Measurements from ENCODE around the gene PPP1R27. TPM values are rescaled to one million over a fixed set of nuclear protein-coding genes. Genes with fewer than 3 reads are reported as not detected.

Gene PPP1R27
- total and polyA plus RNA-seq, 9 of the 15 experiments (the other 6 are each of a cell fraction or from before 2014, with no cell fraction given), result 0.29 to 6.9 (median 1.5) TPM; not detected in 2

DNA sequence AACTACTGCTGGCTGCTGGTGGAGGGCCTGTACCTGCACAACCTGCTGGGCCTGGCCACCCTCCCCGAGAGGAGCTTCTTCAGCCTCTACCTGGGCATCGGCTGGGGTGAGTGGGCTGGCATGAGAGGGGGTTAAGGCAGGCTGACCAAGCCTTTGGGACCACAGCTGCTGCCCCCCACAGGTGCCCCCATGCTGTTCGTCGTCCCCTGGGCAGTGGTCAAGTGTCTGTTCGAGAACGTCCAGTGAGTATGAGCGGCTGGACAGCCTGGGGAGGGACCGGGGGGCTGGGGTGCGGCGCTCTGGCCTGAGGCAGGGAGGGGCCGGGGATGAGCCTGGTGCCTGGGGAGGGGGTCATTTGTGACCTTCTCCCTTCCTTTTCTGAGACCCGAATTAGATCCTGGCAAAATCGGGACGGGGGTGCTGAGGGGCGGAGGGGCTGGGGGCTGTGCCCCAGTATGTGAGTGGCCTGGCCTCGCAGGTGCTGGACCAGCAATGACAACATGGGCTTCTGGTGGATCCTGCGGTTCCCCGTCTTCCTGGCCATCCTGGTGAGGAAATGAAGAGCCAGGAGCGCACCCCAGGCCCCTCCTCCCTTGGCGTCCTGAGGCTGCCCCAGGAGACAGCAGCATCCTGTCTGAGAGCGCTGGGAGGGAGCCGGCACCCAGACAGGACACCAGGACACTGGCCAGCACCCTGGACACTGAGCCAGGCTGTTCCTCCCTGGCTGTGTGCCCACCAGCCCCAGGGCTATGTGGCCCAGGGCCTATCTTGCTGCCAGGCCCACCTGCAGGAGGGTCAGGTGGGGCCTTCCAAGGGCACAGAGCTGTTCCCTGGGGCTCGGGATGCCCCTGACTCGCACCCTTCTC is 22.9 kb downstream of the PPP1R27 start:
- DNase-seq (ENCODE audit: extremely low read depth in 1 of 4, low spot score in 3 of 4), result no peak
- TF ChIP-seq ADNP (tag; IDR thresholded peaks at IDR 0.05) (no peak), ZNF584 (CRISPR knock-in tag; IDR thresholded peaks at IDR 0.05; ENCODE audit: low read depth) (no peak), DDX20 (tag; IDR thresholded peaks at IDR 0.05; ENCODE audit: low read depth) (no peak), JUND (IDR thresholded peaks at IDR 0.05; ENCODE audit: borderline replicate concordance, low read depth, low read length) (no peak), JUND (tag; IDR thresholded peaks at IDR 0.05; ENCODE audit: borderline replicate concordance, low read depth, low read length) (no peak)
- TF ChIP-seq, protein P1, sequence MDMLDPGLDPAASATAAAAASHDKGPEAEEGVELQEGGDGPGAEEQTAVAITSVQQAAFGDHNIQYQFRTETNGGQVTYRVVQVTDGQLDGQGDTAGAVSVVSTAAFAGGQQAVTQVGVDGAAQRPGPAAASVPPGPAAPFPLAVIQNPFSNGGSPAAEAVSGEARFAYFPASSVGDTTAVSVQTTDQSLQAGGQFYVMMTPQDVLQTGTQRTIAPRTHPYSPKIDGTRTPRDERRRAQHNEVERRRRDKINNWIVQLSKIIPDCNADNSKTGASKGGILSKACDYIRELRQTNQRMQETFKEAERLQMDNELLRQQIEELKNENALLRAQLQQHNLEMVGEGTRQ (CRISPR knock-in tag; IDR thresholded peaks at IDR 0.05), result peak; percentile 4; the same call in 1 of the 2 replicates
- Histone ChIP-seq H3K27ac (ENCODE audit: extremely low read depth, low read depth, low read length) (no peak overlapping the region), H3K9me1 (ENCODE audit: control insufficient read depth, insufficient read depth, low read length) (peaks cover 2% of the 10 kb centered on the region), H3K36me3 (ENCODE audit: control insufficient read depth, insufficient read depth, low read length) (no peaks in the 10 kb centered on the region), H3K4me3 (no peak overlapping the region), H3K9ac (ENCODE audit: insufficient read depth in 1 of 2, low read depth in 2 of 2, low read length in 2 of 2) (peak overlapping the region in 1 of 2 experiments; percentile 9; a peak in 1 of 4 replicates), H3K27me3 (ENCODE audit: control insufficient read depth in 2 of 2, insufficient read depth in 2 of 2, low read length in 2 of 2) (peaks cover 9 to 54% of the 10 kb centered on the region in 2 experiments; a peak in 4 of 5 replicates), H3K79me2 (ENCODE audit: control insufficient read depth, insufficient read depth, low read length) (no peaks in the 10 kb centered on the region), H3K4me1 (replicated peaks in 1 of 2; ENCODE audit: control insufficient read depth in 2 of 2, insufficient read depth in 2 of 2, low read length in 2 of 2) (peaks cover 0 to 79% of the 10 kb centered on the region in 2 experiments; a peak in 3 of 5 replicates), H4K20me1 (replicated peaks; ENCODE audit: control insufficient read depth, insufficient read depth, low read length) (peaks cover 8% of the 10 kb centered on the region), H2AFZ (ENCODE audit: low read depth, low read length) (no peak overlapping the region), H3K9me3 (replicated peaks; ENCODE audit: control insufficient read depth, insufficient read depth, low read depth, low read length) (no peaks in the 10 kb centered on the region), H3K4me2 (ENCODE audit: insufficient read depth, low read length) (no peak overlapping the region)
- no peak for ATAC-seq
- POLR2A ChIA-PET, result interaction anchor here (0.6 to 1.2 kb wide), 2 partner anchors 10 to 13 kb away, joined by 3 read pairs; no protein-coding TSS in a partner anchor
- no peak for FAIRE-seq
- CTCF ChIA-PET (ENCODE audit: low intra/inter-chr PET ratio), result no interaction called here
- 9% methylated on average over 15 of the region's 24 CpGs for WGBS (ENCODE audit: insufficient coverage, low coverage, missing lambda C conversion rate)
- BruUV-seq (replicated peaks), result no TSS peak
- intact Hi-C loops (cut with micrococcal nuclease) (no loop called here), in situ Hi-C loops (cut with MboI) (no loop called here)
